Aorta (tissue), 5 donors: Measurements from ENCODE around the gene ZNF326. TPM values are rescaled to one million over a fixed set of nuclear protein-coding genes. Genes with fewer than 3 reads are reported as not detected.
"Not testable (repeated sequence)": the region's sequence is repeated elsewhere in the genome, so short reads cannot be mapped to it uniquely, and the experiment has no call there.

Source experiments
- ATAC-seq: fragments of 200-7000 bp; cut with Tn5 transposase; one replicate; pipeline ENCODE4 v1.9.1; 2022; ENCODE audit warnings: moderate library complexity; ENCODE audit not compliant: low FRiP score
- DNase-seq, 2 donors: peaks; one replicate each; pipeline ENCODE4 v3.0.0-alpha.2; 2020
- H3K27ac ChIP-seq, 2 donors: one replicate each; pipeline ENCODE4 v1.5.1; 2013; ENCODE audit warnings: low read length in 2 of 2, mild to moderate bottlenecking in 2 of 2, moderate library complexity in 2 of 2, control low read depth in 1 of 2, inconsistent platforms in 1 of 2, low read depth in 1 of 2
- H3K27me3 ChIP-seq, 2 donors: one replicate each; pipeline ENCODE4 v1.6.1; 2013; ENCODE audit warnings: control low read depth in 1 of 2, low read length in 1 of 2, mild to moderate bottlenecking in 1 of 2, moderate library complexity in 1 of 2; ENCODE audit not compliant: insufficient read depth in 2 of 2, control insufficient read depth in 1 of 2
- H3K36me3 ChIP-seq, 2 donors: one replicate each; pipeline ENCODE4 v1.6.1; 2013; ENCODE audit warnings: control low read depth in 1 of 2, low read length in 1 of 2, mild to moderate bottlenecking in 1 of 2; ENCODE audit not compliant: insufficient read depth in 2 of 2, control insufficient read depth in 1 of 2
- H3K4me1 ChIP-seq, 2 donors: one replicate each; pipeline ENCODE4 v1.6.1; 2013; ENCODE audit warnings: low read length in 2 of 2, control low read depth in 1 of 2, mild to moderate bottlenecking in 1 of 2, moderate library complexity in 1 of 2; ENCODE audit not compliant: insufficient read depth in 2 of 2, control insufficient read depth in 1 of 2
- H3K4me3 ChIP-seq, 2 donors: one replicate each; pipeline ENCODE4 v1.5.1; 2013; ENCODE audit warnings: low read length in 2 of 2, control low read depth in 1 of 2, mild to moderate bottlenecking in 1 of 2
- H3K9me3 ChIP-seq: one replicate; pipeline ENCODE4 v1.6.1; 2013; ENCODE audit warnings: mild to moderate bottlenecking, low read length; ENCODE audit not compliant: control insufficient read depth
- WGBS, 2 donors: extraction: QIAGEN DNeasy Blood & Tissue Kit; methylation state at CpG; one replicate each; pipeline ENCODE4 v1.1.7; 2013; 5-methylcytosine and 5-hydroxymethylcytosine counted together
- intact Hi-C, 2 donors: fragments of 100-400 bp; cut with DNase I; formaldehyde crosslinking; loops; one replicate each; pipeline versions ENCODE4 v1.14.2 to v1.15.0; 2022
- polyA plus RNA-seq, 2 donors: library from polyadenylated mRNA; stranded (reverse); fragments of 200-250 nt; gene quantifications; one replicate each; pipeline ENCODE4 v1.2.3, GENCODE V29; 2013
- total RNA-seq, 2 donors: library from RNA; stranded (reverse); fragmentation: NEBNext Ultra II Directional; extraction: Animal tissue kit (Norgen Biotek cat#: 25700); gene quantifications; one replicate each; pipeline ENCODE4 v1.2.1, GENCODE V29; 2021
- donor health status: healthy with polysubstance abuse.
- donor health status: Bipolar disorder and iron deficiency.
- donor health status: DM: no; HTN: no; CAD: no.
- donor health status: DM: no; HTN: no; CAD: no.
- donor health status: DM: yes; HTN: yes; CAD: no.

The ZNF326 gene
- total and polyA plus RNA-seq, 4 donors, result 11.9 to 22.6 (median 19.8) TPM

- Histone ChIP-seq H3K4me3 (no peak overlapping the region), H3K4me1 (no peaks in the 10 kb centered on the region), H3K27me3 (no peaks in the 10 kb centered on the region), H3K27ac (no peak overlapping the region), H3K36me3 (no peaks in the 10 kb centered on the region), H3K9me3 (no peaks in the 10 kb centered on the region)
- no peak for DNase-seq
- no peak for ATAC-seq
- 62 to 74% methylated on average over 4 of the region's 4 CpGs for WGBS, 2 donors
- intact Hi-C loops, result no loop called here
Measured at GRCh38 chr1:89974696-89975470, 20.0 kb upstream of the ZNF326 start.

- ATAC-seq (no peak), DNase-seq (no peak)
- Histone ChIP-seq H3K4me1 (no peaks in the 10 kb centered on the region), H3K4me3 (no peak overlapping the region), H3K36me3 (no peaks in the 10 kb centered on the region), H3K27ac (no peak overlapping the region), H3K9me3 (no peaks in the 10 kb centered on the region), H3K27me3 (no peaks in the 10 kb centered on the region)
- intact Hi-C loops, result no loop called here
- WGBS, 2 donors, result 71 to 72% methylated on average over 4 of the region's 4 CpGs
Measured at GRCh38 chr1:89975540-89976125, 19.3 kb upstream of the ZNF326 start.

GRCh38 chr1:89978755-89979154 lies 16.2 kb upstream of the ZNF326 start:
- intact Hi-C loops, result no loop called here

GRCh38 chr1:89980605-89981004 lies 14.3 kb upstream of the ZNF326 start:
- no peak overlapping the region for H3K27ac ChIP-seq
- H3K4me1 ChIP-seq, result no peaks in the 10 kb centered on the region
- DNase-seq (no peak), ATAC-seq (no peak)
- intact Hi-C loops, result no loop called here
- H3K27me3 ChIP-seq, result no peaks in the 10 kb centered on the region
- H3K4me3 ChIP-seq, result no peak overlapping the region
- H3K36me3 ChIP-seq, result no peaks in the 10 kb centered on the region
- H3K9me3 ChIP-seq, result no peaks in the 10 kb centered on the region
- 35 to 37% methylated on average over 4 of the region's 4 CpGs for whole genome bisulfite sequencing, 2 donors

More at GRCh38 chr1:89978755-89979154, 16.2 kb upstream of the ZNF326 start:
- Histone ChIP-seq H3K27ac (no peak overlapping the region), H3K9me3 (no peaks in the 10 kb centered on the region), H3K4me1 (no peaks in the 10 kb centered on the region), H3K4me3 (no peak overlapping the region), H3K27me3 (no peaks in the 10 kb centered on the region), H3K36me3 (no peaks in the 10 kb centered on the region)
- ATAC-seq, result no peak
- no peak for DNase-seq
- 94 to 97% methylated on average over 1 of the region's 1 CpG for WGBS, 2 donors

- intact Hi-C loops, H3K27me3 ChIP-seq, H3K9me3 ChIP-seq, H3K4me3 ChIP-seq, H3K4me1 ChIP-seq, H3K36me3 ChIP-seq, DNase-seq, ATAC-seq, H3K27ac ChIP-seq: not testable (repeated sequence)
- WGBS, 2 donors, result 68 to 78% methylated on average over 2 of the region's 2 CpGs
Measured at GRCh38 chr1:89982846-89983245, 12.1 kb upstream of the ZNF326 start.

GRCh38 chr1:89984564-89985116 lies 10.3 kb upstream of the ZNF326 start:
- intact Hi-C loops, result loop anchor here in 1 of 2 donors (5.0 kb wide), 1 partner anchor 142 kb away; no protein-coding TSS in a partner anchor
- H3K36me3 ChIP-seq, H3K27me3 ChIP-seq, H3K4me1 ChIP-seq, DNase-seq, H3K27ac ChIP-seq, H3K9me3 ChIP-seq, H3K4me3 ChIP-seq, ATAC-seq: not testable (repeated sequence)
- 96 to 97% methylated on average over 30 to 33 of the region's 33 CpGs for WGBS, 2 donors

- Histone ChIP-seq H3K27me3 (no peaks in the 10 kb centered on the region), H3K4me3 (no peak overlapping the region), H3K4me1 (no peaks in the 10 kb centered on the region), H3K9me3 (no peaks in the 10 kb centered on the region), H3K27ac (no peak overlapping the region), H3K36me3 (no peaks in the 10 kb centered on the region)
- no peak for DNase-seq
- intact Hi-C loops, result loop anchor here in 1 of 2 donors (5.0 kb wide), 1 partner anchor 144 kb away; no protein-coding TSS in a partner anchor
- no peak for ATAC-seq
Measured at GRCh38 chr1:89986020-89986419, 8.9 kb upstream of the ZNF326 start.

GRCh38 chr1:89987159-89987819 lies 7.6 kb upstream of the ZNF326 start:
- H3K27ac ChIP-seq, result no peak overlapping the region
- no peaks in the 10 kb centered on the region for H3K9me3 ChIP-seq
- WGBS, 2 donors, result 0 to 1% methylated on average over 3 of the region's 3 CpGs
- H3K4me1 ChIP-seq, result no peaks in the 10 kb centered on the region
- ATAC-seq, result peak; percentile 87
- no peak overlapping the region for H3K4me3 ChIP-seq
- no peak for DNase-seq
- H3K36me3 ChIP-seq, result no peaks in the 10 kb centered on the region
- intact Hi-C loops, result loop anchor here (1.0 to 5.0 kb wide), 3 partner anchors 145 to 183 kb away; no protein-coding TSS in a partner anchor
- H3K27me3 ChIP-seq, result no peaks in the 10 kb centered on the region
